Muscle of arm (tissue), 12 donors: ENCODE measurements around the gene FABP7. TPM values are rescaled to one million over a fixed set of nuclear protein-coding genes. Genes with fewer than 3 reads are reported as not detected.

ENCODE experiments used
- DNase-seq: peaks from one replicate; pipeline ENCODE4 v3.0.0-alpha.2; 2013
- polyA plus RNA-seq, 12 donors: library from polyadenylated mRNA; unstranded; fragments of 120-200 nt; gene quantifications; one replicate each; pipeline ENCODE4 v1.2.1, GENCODE V29; 2013; ENCODE audit not compliant: insufficient read length in 12 of 12

FABP7 gene
- polyA plus RNA-seq, 12 donors: 0.42 to 18.0 (median 2.9) TPM; not detected in 1

- no peak for DNase-seq
Observed at GRCh38 chr6:122754191-122754731, 25.3 kb upstream of the FABP7 start.

- no peak for DNase-seq
Observed at GRCh38 chr6:122755901-122756300, 23.6 kb upstream of the FABP7 start.

GRCh38 chr6:122758927-122759334 is 20.6 kb upstream of the FABP7 start:
- no peak for DNase-seq

GRCh38 chr6:122760330-122760729 is 19.2 kb upstream of the FABP7 start:
- DNase-seq: no peak

- DNase-seq: no peak
Observed at GRCh38 chr6:122766256-122766655, 13.3 kb upstream of the FABP7 start.

GRCh38 chr6:122770835-122771601 is 8.5 kb upstream of the FABP7 start:
- DNase-seq: no peak

- no peak for DNase-seq
Observed at GRCh38 chr6:122772724-122773415, 6.6 kb upstream of the FABP7 start.

GRCh38 chr6:122775975-122776374 is 3.5 kb upstream of the FABP7 start:
- no peak for DNase-seq

- no peak for DNase-seq
Observed at GRCh38 chr6:122778302-122778701, 1.2 kb upstream of the FABP7 start.

GRCh38 chr6:122778985-122779661 is 393 bp upstream of the FABP7 start:
- DNase-seq: no peak

- DNase-seq: no peak
Observed at GRCh38 chr6:122780114-122780513, 598 bp downstream of the FABP7 start.

- no peak for DNase-seq
Observed at GRCh38 chr6:122781716-122782115, 2.2 kb downstream of the FABP7 start.

- no peak for DNase-seq
Observed at GRCh38 chr6:122783401-122783800, 3.9 kb downstream of the FABP7 start.

- DNase-seq: no peak
Observed at GRCh38 chr6:122785891-122786290, 6.4 kb downstream of the FABP7 start.

- no peak for DNase-seq
Observed at GRCh38 chr6:122787721-122788120, 8.2 kb downstream of the FABP7 start.

- no peak for DNase-seq
Observed at GRCh38 chr6:122788208-122788607, 8.7 kb downstream of the FABP7 start.

- DNase-seq: no peak
Observed at GRCh38 chr6:122788663-122789181, 9.2 kb downstream of the FABP7 start.

GRCh38 chr6:122789182-122790027 is 9.9 kb downstream of the FABP7 start, which contains the start of gene SMPDL3A:
Gene SMPDL3A (plus strand): TSS chr6:122789258. CDS start chr6:122789347, 89 bp downstream.
- DNase-seq: peak; percentile 75

- DNase-seq: no peak
Observed at GRCh38 chr6:122790028-122790422, 10.5 kb downstream of the FABP7 start.

GRCh38 chr6:122790423-122791309 is 11.2 kb downstream of the FABP7 start:
- DNase-seq: no peak
